NCI-H82 (cell line): ENCODE data around the gene CTSF.
"Not testable (repeated sequence)": the region's sequence is repeated elsewhere in the genome, so short reads cannot be mapped to it uniquely, and the experiment has no call there.

ENCODE experiments used
- DNase-seq: peaks from one replicate; lab custom pipeline; 2025; lab: John Stamatoyannopoulos, UW

The CTSF gene

DNA sequence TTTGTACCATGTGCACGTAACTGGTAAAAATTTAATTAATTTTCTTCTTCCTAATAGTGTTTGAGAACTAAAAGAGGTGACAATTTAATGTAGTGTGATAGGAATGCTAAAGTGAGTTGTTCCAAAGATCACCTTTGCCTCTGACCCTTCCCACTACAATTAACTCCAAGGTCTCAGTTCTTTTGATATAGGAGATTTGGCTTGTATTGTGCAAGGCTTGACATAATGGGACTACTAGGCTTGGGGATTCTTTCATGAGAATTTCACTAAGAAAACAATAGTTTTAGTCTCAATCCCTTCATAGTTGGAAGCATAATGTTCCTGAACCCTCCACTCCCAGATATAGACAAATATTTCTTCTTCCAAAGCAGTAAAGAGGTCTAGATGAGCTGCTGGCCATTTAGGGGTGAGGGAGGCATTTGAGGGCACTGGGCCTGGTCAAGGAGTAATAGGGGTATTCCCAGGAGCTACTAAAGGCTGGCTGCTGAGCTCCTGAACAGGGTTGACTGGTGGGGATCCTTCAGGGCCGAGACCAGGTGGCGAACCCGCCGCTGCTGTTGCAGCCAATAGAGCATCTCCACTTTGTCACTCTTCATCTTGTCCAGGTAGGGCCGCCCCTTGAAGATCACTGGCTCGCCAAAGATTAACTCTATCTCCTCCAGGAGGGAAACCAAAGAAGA, 21.7 kb upstream of the CTSF start:
- DNase-seq, result no peak

DNA sequence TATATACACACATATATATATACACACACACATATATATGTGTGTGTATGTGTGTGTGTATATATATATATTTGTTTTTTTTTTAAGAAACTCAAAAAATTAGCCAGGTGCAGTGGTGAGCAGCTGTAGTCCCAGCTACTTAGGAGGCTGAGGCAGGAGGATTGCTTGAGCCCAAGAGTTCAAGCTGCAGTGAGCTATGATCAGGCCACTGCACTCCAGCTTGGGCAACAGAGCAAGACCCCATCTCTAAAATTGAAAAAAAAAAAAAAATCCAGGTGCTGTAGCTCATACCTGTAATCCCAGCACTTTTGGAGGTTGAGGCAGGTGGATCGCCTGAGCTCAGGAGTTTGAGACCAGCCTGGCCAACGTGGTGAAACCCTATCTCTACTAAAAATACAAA, 20.9 kb upstream of the CTSF start:
- DNase-seq, result not testable (repeated sequence)

DNA sequence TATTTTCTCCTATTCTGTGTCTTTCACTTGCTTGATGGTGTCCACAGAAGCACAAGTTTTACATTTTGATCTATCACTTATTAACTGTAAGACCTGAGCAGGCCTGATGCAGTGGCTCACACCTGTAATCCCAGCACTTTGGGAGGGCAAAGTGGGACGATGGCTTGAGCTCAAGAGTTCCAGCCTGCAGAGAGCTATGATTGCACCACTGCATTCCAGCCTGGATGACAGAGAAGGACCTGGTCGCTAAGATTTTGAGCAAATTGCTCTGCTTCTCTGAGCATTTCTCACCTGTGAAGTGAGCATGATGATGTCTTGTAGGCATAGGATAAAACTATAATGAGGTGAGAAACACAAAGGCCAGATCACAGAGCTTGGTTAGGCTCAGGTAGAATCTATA, 17.7 kb upstream of the CTSF start:
- DNase-seq, result no peak

DNA sequence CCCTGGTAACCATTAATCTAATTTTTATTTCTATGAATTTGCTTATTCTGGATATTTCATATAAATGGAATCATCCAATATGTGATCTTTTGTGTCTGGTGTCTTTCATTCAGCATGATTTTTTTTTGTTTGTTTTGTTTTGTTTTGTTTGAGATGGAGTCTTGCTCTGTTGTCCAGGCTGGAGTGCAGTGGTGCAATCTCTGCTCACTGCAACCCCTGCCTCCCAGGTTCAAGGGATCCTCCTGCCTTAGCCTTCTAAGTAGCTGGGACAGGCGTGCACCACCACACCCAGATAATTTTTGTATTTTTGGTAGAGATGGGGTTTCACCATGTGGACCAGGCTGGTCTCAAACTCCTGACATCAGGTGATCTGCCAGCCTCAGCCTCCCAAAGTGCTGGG, 17.0 kb upstream of the CTSF start:
- not testable (repeated sequence) for DNase-seq

DNA sequence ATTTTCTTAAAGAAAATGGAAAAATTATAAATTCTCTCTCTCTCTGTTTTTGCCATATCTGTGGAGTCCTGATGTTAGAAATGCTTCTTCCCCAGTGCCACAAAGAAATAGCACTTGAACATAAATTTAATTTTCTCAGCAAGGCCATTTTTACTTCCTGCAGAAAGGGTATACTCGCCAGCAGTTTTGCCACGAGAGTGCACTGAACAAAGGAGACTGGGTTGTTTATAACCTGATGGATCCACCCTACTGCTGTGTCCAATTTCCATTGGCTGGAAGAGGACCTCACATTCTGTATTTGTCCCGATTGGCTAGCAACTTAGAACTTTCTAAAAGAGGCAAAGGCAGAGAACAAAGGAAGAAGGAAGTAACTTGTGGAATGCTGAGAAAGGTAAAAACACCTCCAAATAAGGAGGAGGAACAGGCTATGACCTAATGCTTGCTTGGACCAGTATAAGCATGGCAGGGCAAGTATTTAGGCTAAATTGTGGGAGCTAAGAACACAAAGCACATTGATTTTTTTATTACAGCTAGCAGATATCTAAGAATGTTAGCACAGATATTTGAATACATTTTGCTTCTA, 14.2 kb upstream of the CTSF start:
- DNase-seq, result not testable (repeated sequence)

DNA sequence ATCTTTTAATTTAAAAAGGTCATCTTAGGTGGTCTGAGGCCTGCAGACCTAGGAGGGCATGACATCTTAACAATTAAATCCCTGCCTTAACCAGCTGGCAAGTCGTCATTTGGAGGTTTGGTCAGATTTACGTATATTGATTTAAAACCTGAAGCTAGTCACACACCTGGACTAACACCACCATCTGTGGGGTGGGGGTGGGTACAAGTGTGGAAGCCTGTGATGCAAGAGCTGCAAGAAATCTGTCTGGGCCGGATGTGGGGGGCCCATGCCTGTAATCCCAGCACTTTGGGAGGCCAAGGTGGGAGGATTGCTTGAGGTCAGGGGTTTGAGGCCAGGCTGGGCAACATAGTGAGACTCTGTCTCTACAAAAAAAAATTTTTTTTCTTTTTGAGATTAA, 12.9 kb upstream of the CTSF start:
- peak; percentile 76 for DNase-seq

DNA sequence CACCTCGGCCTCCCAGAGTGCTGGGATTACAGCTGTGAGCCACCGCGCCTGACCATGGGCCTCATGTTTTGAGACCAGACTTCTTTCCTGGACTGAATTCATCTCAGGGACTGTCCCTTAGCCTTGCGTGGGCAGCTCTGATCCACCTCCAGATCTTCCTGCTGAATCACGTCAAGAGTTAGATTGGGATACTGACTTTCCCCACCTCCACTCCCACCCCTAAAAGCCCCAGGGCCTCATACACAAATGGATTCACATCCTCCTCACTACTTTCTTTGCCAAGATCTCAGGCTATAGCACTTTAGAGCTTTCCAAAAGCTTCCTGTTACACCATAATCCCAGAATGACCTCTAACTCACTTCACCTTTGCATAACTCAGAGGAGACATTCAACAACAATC, 12.4 kb upstream of the CTSF start:
- DNase-seq, result no peak

DNA sequence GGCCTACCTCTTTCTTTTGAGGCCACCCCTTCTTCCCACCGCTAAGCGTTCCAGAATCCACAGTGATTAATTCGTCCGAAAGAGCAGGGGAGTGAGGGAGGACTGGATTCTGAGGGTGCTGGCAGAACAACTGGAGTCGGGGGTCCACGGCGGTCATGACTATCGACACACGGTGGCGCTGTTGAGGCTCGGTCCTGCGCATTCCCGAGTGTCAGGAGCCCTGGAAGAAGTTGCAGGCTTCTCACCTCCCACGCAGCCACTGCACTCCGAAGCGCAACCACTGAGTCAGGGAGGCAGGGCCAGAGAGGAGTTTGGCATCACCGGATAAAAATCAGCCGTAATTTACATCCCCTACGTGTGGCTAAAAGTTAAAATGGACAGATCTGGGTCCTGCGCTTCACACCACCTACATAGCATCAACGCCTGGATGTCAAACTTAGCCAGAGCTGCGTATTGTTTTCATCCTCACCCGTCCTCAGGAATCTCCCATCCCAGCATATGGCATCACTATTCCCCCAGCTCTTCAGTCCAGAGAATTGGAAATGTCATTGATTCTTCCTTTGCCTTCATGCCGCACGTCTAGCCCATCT, 10.7 kb upstream of the CTSF start:
- DNase-seq, result peak; percentile 79

DNA sequence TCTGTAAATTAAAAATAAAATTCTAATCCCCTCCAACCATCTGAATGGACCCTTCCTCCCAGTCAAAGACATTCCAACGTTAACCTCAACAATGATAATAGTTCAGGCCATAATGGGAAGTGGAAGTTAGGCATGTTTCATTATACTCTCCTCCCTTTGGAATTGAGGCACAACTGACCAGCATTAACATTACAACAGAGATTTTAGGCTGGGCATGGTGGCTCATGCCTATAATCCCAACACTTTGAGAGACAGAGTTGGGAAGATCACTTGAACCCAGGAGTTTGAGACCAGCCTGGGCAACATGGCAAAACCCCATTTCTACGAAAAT, 2.4 kb upstream of the CTSF start:
- DNase-seq, result no peak

DNA sequence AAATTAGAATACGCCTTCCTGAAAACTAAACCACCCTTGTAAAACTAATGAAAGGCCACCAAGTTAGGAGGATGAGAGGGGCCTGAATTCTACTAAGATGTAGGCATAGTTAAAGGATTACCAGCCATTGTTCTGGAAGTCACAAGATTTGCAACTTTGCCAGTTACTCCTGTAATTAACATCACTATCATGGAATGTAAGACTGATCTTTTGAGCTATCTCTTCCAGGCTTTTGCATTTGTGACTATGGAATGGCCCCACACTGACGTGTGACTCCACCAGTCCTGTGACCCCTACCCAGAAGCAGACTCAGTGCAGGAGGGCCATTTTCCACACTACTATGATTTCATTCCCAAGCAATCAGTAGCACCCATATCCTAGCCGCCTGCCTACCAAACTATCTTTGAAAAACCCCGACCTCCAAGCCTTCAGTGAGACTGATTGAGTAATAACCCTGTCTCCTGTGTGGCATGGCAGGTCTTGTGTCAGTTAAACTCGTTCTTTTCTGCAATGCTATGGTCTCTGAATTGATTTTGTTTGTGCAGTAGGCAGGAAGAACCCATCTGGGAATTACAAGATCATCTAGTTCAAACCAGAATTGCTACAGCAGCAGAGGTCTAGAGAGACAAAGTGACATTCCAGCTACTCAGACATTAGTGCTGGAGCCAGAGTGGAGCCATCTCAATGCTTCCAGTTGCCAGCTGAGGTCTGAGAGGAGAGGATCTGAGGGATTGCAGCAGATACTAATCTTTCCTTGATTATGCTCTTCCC, 1.9 kb upstream of the CTSF start:
- no peak for DNase-seq

DNA sequence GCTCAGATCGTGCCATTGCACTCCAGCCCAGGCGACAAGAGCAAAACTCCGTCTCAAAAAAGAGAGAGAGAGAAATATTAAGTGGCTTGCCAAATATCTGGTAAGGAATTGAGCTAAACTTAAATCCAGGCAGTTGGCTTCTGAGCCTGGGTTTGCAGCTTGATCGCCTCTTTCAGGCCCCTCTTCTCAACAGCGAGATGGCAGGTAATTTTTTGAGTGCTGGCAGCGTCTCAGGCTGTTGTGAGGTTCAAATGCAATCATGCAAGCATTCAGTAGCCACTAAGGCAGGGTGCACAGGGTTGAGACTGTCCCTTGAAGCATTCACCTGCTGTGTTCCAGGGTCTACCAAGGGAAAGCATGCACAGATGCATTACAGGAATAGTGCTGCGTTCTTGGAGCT, 670 bp upstream of the CTSF start:
- DNase-seq, result peak; percentile 27

DNA sequence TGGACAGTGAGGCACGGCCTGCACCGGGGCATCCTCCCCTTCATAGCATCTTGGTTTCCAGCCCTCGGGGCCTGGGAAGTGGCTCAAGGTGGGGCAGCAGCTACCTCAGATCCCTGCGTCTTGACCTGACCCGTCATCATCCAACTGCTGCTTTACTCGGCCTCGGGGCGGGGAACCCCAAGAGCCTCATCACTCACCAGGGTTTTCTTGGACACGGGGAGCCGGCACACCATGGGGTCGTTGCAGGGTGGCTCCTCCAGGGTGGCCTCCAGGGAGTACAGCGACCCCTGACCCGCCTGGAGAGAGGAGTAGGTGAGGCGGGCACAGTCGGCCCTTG, 651 bp downstream of the CTSF start:
- DNase-seq, result no peak

DNA sequence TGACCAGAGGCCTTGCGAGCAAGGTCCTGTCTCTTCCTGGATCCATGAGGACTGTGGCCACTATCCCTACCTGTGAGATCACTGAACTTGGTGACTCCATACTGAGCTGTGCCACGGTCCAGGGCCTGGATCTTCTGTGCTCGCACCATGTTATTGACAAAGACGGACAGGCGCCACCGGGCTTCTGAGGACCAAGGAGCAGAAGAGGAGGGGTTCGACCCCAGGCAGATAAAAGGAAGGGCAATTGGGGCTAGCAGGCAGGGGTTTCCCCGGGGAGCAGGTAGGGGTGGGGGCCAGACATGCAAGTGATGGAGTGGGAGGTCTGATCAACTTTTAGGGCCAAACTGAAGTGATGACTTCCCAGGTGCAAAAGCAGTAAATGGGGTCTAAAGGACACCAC, 2.2 kb downstream of the CTSF start:
- DNase-seq, result no peak

DNA sequence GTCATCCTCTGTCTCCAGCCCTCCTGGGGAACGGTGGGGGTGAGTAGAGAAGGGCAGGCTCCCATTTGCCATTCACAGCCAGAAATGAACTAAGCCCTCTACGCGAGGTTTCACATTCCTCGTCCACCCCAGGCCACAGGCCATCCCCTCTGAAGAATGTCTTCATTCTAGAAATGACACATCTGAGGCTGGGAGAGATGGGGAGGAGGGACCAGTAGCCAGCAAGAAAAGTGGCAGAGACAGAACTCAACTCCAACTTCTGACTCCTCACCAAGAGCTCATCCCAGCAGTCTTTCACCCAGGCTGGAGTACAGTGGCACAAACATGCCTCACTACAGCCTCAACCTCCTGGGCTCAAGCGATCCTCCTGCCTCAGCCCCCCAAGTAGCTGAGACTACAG, 3.4 kb downstream of the CTSF start:
- DNase-seq, result no peak

DNA sequence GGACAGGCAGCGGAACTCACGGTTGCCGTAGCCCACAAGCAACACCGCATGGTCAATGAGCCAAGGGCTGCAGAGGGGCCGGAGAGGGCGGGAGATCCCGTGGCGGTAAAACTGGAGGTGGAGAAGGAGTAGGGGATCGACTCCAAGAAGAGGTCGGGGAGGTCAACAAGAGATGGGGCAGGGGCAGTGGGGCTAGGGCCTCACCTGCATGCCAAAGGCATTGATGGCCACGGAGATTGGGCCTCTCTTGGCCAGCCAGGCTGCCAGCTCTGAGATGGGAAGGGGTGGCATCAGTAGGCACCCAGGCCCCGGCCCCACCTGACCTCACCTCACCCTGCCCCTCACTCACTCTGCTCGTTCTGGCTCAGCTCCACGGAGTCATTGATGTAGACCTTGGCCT, 3.9 kb downstream of the CTSF start:
- no peak for DNase-seq

DNA sequence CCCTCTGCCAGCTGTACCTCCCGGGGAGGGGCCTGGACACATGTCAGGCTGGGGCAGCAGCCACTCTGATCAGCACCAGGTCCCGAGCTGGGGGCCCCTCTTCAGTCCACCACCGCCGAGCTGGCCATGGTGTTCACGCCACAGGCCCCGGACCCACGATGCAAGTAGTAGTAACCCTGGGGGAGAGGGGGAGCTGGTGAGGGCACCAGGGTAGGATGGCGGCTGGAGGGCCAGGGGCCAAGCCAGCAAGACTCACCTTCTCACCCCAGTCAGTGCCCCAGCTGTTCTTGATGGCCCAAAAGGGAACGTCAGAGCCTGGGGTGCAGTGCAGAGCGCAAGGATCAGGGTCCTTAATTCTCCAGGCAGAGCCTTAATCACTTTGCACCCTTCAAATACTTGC, 4.6 kb downstream of the CTSF start:
- DNase-seq, result no peak

DNA sequence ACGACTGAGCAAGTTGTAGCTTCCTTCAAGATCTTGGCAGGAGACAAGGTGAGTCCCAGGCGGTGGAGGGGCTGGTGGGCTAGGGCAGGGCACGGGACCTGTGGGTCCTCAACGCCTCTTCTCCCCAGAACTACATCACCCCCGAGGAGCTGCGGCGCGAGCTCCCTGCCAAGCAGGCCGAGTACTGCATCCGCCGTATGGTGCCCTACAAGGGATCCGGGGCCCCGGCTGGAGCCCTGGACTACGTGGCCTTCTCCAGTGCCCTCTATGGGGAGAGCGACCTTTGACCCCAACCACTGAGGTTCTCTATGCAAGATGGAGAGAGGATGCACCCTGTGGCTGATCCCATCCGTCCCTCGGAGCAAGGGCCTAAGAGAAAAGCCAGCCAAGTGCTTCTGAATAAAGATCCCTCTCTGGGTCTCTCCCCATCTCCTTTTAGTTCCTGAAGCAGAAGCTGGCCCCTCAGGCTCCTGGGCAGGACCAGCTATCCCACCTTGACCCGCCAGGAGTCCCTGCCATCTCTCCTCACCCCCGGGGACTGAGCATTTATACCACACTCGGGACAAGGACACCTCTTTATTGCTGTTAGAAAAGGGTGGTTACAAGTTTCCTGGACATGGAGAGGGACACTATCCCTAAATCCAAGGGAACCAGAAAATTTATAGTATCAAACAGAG, 5.4 kb downstream of the CTSF start:
- no peak for DNase-seq

DNA sequence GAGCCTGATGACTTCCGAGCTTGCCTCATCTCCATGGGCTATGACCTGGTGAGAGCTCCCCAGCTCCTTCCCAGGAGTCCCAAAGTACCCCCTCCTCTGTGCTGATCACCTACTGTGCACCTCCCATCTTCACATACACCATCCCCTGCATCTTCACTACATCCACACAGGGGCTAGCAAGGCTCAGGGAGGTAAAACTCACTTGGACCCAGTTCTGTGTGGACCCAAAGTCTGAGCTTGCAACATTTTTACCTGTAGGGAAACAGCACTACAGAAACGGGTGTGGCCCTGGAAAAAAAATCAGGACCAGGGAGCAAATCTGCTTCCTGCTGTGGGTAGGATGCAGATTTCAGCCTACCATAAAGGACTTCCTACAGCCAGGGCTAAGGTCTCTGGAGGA, 6.1 kb downstream of the CTSF start:
- DNase-seq, result no peak

DNA sequence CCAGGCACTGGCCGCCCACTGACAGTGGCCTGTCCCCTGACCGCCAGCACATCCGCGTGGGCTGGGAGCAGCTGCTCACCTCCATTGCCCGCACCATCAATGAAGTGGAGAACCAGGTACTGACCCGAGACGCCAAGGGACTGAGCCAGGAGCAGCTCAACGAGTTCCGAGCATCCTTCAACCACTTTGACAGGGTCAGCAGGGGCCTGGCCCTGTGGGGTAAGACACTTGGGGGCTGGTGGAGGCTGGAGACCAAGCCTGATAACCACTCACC, 6.5 kb downstream of the CTSF start:
- DNase-seq, result no peak

DNA sequence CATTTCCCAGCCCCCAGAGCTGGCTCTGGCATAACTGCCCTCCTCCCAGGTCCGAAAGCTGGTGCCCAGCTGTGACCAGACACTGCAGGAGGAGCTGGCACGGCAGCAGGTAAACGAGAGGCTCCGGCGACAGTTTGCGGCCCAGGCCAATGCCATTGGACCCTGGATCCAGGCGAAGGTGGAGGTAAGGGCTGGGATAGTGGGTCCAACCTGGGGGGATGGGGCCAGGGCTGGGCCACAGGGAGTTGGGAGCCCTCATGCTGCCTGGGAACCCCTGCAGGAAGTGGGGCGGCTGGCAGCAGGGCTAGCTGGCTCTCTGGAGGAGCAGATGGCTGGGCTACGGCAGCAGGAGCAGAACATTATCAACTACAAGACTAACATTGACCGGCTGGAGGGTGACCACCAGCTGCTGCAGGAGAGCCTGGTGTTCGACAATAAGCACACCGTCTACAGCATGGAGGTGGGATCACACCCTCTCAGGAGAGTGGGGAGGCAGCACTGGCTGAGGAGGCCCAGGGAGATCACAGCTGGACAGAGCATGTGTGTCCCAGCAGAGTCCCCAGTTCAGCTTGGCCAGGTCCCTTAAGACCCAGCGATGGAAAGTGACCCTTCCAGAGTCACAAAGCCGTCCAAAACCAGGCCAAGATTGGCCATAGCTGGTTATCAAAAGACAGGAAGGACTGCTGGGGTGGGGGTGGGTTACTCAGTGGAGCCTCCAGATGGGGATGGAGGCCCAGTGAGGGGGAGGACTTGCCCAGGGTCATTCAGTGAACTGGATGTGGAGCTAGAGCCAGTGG, 7.0 kb downstream of the CTSF start:
- DNase-seq, result peak; percentile 21

DNA sequence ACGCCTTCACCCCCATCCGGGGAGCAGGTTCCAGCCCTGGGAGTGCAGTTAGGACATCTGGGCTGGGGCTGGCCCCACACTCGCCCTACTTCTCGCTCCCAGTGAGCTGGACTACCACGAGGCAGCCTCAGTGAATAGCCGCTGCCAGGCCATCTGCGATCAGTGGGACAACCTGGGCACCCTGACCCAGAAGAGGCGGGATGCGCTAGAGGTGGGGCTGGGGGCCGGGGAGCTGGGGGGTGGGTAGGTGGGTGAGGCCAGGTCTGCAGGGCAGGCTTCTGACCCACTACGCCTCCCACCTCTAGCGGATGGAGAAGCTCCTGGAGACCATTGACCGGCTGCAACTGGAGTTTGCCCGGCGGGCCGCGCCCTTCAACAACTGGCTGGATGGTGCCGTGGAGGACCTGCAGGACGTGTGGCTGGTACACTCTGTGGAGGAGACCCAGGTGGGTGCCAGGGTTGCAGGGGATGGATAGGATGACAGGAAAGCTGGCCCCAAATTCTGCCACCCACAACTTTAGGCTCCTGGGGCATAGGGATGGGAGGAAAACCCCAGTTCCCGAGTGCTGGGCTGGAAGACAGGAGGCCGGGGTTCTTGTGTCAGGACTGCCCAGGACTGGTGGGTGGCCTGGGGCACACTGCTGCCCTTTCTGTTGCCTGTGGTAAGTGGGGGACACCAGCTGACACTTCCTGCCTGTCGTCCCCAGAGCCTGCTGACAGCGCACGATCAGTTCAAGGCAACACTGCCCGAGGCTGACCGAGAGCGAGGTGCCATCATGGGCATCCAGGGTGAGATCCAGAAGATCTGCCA, 8.3 kb downstream of the CTSF start:
- no peak for DNase-seq
